GM21423 (cell line): ENCODE data around the gene EBNA1BP2.
"Not testable (repeated sequence)": the region's sequence is repeated elsewhere in the genome, so short reads cannot be mapped to it uniquely, and the experiment has no call there.

Experiments used
- ATAC-seq: cut with Tn5 transposase; IDR thresholded peaks from one replicate; pipeline ENCODE4 v1.9.1; 2021; ENCODE audit warnings: mild to moderate bottlenecking, moderate library complexity; ENCODE audit not compliant: unreplicated experiment

The EBNA1BP2 gene, protein sequence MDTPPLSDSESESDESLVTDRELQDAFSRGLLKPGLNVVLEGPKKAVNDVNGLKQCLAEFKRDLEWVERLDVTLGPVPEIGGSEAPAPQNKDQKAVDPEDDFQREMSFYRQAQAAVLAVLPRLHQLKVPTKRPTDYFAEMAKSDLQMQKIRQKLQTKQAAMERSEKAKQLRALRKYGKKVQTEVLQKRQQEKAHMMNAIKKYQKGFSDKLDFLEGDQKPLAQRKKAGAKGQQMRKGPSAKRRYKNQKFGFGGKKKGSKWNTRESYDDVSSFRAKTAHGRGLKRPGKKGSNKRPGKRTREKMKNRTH

DNA sequence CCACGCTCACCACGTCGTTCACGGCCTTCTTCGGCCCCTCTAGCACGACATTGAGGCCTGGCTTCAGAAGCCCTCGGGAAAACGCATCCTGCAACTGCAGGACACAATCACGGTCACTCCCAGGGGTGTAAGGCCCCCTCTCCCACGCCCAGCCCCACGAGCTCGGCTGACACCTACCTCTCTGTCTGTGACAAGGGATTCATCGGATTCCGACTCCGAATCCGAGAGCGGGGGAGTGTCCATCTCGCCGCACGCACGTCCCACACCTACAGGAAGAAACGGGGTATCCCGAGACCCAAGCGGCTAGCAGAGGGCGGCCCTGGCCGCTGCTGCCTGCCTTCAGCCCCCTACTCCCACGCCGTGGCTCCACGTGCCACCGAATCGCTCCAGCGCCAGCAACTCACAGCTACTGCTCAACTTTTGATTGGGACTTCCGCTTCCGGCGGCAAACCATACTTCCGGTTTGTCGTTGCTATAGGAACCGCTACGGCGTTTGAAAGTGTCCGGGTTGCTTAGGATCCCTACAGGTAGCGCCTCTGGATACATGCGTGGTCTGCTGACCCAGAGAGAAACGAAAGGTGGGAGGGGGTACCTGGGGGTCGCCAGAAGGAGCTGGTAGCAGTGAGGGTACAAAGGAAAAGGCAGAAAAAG is at the start of gene EBNA1BP2, which contains the start of gene CFAP57:
Gene EBNA1BP2 (minus strand): TSS at position 415 of the 651 bp plus-strand sequence. CDS start 172 bp downstream, at position 243.
Gene CFAP57 (plus strand): TSS at position 455 of the 651 bp plus-strand sequence. CDS start 424 bp downstream, outside the sequence.
- ATAC-seq, result peak; percentile 96

DNA sequence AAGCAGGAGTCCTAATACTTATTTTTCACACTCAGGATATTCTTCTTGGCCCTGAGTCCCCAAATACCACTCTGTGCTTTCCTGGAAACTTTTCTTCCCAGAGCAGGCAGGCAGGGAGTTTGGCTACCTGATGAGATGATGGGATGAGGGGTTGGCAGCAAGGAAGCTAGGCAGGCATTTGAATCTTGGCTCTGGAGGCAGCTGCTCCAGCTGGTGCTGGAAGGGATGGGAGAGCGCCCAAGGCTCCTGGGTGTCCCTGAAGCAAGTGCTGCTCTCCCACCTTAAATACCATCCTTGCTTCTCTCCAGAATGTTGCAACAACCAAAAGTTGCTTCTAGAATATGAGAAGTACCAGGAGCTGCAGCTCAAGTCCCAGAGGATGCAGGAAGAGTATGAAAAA is 49.7 kb upstream of the EBNA1BP2 start:
- ATAC-seq, result no peak

DNA sequence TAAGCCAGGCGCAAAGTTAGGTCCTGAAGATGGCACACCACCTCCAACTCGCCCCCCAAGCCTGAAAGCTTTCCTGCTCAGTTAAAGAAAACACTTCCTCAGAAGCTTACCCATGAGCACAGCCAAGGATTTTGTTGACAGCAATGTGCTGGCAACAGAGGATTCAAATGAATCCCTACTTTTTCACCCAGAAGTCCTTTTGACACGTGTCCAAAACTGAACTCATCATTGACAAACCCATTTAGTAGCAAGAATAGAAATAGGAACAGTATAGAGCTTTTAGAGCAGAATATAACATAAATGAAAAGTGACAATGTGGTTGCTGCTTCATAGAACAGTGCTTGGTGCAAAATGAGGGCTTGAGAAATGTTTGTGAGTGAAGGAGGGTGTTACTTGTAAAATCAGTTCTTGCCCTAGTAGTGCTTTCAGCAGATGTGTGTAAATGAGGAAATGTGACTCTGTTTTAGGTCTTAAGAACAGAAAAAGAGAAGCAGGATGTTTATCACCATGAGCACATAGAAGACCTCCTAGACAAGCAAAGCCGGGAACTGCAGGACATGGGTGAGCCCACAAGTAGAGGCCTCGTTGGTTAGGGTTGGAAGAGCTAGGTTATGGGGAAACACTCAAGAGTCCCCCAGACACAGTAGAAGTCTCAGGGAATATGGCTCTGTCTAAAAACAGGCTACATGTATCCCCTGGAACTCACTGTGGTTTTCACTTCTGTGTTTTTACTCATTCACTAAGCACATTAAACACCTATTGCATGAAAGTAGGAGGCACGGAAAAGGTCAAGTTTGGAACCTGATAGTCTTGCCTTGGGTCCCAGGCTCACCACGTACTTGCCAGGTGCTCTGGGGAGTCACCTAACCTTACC is 49.1 kb upstream of the EBNA1BP2 start:
- peak; percentile 76 for ATAC-seq

DNA sequence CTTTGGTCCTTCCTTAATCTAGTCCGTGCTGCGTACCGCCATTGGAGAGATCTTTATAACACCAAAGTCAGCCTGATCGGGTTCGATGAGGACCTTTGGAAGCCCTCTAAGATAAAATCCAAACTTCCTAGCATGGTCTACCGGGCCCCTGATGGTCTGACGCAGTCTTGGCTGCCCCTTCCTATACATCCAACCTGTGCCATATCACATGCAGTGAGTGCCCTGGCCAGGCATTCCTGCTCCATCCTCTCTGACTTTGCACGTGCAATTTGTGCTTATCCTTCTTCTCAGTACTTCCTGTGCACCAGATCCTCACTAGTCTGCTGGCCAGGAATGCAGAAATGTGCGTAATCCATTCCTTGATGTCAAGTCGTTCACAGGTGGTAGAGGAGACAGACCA is 45.7 kb upstream of the EBNA1BP2 start:
- ATAC-seq, result no peak

DNA sequence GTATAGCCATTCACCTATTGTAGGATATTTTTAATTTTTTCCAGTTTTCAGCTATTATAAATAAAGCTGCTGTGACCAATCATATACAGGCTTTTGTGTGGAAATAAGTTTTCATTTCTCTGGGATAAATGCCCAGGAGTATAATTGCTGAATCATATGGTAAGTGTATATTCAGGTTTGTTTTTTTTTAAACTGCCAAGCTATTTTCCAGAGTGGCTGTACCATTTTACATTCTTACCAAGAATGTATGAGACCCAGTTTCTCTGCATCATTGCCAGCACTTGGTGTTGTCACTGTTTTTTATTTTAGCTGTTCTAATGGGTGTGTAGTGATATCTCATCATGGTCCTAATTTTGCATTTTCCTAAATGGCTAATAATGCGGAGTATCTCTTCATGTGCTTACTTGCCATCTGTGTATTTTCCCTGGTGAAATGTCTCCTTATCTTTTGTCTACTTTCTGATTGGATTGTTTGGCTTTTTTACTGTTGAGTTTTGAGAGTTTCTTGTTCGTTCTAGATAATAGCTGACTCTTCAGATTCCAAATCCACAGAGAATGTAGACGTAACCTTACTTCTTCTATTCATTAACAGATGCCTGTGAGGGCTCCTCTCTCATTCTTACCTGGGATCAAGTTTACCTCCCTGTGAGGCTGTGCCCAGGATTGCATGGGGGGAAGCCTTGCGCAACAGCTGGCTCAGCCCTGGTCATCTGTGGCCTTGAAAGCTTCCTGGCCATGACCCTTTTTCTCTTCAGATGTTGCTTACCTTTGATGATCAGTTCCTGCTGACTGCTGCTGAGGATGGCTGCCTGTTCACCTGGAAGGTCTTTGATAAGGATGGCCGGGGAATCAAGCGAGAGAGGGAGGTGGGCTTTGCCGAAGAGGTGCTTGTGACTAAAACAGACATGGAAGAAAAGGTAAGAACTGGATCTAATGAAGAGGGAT is 42.7 kb upstream of the EBNA1BP2 start:
- no peak for ATAC-seq

DNA sequence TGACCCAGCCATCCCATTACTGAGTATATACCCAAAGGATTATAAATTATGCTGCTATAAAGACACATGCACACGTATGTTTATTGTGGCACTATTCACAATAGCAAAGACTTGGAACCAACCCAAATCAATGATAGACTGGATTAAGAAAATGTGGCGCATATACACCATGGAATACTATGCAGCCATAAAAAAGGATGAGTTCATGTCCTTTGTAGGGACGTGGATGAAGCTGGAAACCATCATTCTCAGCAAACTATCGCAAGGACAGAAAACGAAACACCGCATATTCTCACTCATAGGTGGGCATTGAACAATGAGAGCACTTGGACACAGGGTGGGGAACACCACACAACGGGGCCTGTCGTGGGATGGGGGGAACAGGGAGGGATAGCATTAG is 36.2 kb upstream of the EBNA1BP2 start:
- ATAC-seq, result not testable (repeated sequence)

DNA sequence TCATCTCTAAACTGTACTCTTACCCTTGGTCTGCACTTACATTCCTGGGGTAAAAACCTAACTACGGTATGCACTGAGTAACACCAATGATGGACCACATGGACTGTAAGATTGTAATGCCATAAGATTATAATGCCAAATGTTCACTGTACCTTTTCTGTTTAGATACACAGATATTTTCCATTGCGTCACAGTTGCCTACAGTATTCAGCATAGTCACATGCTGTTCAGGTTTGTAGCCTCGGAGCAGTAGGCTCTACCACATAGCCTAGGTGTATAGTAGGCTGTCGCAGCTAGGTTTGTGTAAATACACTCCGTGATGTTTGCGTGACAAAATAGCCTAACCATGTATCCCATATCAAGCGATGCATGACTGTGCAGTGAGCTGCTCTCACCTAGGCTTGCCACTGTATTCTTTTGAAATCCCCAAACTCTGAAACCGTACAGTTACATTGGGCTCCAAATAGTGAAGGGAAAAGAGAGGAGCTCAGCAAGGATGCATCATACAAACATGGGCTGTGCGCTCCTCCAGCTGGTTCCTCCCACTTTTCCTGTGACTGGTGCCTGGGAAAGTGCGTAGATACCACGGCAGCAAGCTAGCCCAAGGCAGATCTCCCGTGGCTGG is 35.3 kb upstream of the EBNA1BP2 start:
- no peak for ATAC-seq

DNA sequence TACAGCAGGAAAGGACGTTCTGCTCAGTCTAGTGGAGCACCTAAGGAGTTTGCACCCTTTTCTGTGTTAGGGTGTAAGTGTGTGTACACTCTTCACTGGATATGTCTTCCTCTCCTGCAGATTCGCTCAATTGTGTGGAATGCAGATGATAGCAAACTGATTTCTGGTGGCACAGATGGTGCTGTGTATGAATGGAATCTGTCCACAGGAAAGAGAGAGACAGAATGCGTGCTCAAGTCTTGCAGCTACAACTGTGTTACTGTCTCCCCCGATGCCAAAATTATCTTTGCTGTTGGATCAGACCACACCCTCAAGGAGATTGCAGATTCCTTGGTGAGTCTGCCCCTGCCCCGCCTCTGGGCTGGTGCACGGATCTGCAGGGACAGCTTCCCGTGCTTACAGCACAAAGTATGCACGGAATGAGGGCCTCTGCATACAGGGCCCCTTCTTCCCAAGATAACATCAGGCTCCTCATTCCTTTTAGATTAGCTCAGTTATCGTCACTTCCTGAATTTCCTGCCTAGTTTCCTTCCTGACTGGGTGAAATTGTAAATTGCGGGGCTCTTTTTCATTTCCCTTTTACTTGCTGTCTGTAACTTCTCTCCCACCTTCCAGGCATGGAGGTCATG is 34.6 kb upstream of the EBNA1BP2 start:
- no peak for ATAC-seq

DNA sequence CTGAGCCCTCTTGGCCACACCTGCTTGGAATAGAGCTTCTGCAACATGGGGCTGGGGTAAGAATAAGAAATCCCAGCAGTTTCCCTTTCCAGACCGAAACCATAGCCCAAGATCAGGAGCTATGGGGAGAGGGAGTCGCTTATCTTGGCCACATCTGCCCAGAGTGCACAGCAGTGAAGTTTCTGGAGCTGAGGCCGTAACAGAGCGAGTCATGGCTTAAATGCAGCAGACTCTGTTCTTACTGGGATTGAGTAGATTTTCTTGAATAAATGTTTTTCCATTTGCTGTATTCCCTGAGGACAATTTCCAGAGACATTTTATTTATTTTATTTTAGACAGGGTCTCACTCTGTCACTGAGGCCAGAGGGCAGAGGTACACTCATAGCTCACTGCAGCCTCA is 33.6 kb upstream of the EBNA1BP2 start:
- no peak for ATAC-seq

DNA sequence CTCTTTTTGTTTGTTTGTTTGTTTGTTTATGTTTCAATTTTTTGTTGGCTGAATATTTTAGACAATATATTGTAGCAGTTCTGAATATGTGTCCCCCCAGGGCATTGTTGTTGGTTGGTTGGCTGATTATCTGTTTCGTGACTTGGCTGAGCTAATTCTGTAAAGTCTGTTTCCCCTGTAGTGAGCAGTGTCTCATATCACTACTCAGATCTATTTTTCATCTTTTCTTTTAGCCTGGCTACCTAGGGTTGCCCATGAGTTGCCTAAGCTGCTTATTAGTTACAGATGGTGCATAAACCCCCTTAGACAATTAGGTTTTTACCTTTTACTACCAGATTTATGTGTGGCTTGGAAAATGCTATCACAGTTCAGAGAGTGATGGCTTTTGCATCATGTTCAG is 32.3 kb upstream of the EBNA1BP2 start:
- ATAC-seq, result no peak

DNA sequence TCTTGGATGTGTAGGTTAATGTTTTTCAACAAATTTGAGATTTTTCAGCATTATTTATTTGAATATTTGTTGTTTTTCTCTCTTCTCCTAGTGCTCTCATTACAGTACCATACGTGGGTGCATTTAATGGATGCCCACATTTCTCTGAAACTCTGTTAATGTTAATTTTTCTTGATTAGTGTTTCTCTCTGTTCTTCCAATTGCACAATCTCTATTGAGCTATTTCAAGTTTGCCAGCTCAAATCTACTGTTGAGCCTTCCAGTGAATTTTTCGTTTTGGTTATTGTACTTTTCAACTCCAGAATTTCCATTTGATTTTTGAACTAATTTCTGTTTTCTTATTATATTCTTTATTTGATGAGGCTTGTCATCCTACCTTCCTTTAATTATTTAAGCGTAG is 31.8 kb upstream of the EBNA1BP2 start:
- no peak for ATAC-seq

DNA sequence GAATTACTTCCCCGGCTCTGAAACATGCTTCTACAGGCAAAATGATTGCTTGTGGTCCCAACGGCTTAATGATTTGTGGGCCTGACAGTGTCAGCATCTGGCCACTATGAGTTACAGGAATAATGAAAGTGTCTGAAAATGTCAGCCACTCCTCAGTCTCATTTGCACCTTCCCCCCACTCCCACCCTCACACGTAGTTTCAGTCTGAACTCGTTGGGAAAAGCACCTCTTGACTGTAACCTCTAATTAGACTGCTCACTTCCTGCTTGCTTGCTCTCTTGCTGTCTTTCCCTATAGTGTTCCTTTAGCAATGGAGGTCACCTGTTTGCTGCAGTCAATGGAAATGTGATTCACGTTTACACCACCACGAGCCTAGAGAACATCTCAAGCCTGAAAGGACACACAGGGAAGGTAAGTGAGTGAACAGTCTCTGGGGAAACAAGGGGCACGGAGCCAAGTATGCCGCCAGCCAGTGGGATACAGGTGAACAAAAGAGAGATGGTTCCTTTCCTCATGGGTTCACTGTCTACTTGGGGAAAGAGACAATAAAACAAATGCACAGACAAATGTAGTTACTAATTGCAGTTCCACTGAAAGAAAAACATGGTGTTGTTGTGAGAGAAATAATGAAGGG is 27.1 kb upstream of the EBNA1BP2 start:
- peak; percentile 74 for ATAC-seq

DNA sequence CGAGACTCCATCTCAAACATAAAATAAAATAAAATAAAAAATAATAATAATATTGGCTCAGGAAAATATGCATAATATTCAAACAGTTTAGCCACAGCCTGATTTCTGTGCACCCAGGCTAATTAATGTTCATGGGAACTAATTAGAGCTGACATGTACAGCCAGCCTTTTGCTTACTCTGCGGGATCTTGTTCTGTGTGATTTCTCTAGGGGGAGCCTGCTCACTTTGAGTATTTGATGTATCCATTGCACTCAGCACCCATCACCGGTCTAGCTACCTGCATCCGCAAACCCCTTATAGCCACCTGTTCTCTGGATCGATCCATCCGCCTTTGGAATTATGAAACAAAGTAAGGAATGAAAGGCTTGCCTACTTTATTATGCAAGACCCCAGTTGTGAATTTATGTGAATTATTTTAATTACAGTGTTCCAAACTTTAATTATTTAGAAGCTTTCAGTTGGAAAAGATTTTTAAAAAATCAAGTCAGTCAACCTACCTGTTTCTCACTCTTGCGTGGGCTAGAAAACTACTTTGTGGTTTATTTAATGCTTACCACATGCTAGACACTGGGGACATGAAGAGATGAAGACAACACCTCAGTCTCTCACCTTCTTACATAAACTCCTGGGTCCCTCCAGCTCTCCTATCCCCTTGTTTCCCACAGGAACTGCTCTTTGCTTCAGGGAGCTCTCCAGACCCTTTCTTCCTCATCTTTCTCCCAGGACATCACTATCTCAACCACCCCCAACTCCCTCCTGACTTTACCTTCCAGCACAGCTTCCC is 25.4 kb upstream of the EBNA1BP2 start:
- ATAC-seq, result no peak

DNA sequence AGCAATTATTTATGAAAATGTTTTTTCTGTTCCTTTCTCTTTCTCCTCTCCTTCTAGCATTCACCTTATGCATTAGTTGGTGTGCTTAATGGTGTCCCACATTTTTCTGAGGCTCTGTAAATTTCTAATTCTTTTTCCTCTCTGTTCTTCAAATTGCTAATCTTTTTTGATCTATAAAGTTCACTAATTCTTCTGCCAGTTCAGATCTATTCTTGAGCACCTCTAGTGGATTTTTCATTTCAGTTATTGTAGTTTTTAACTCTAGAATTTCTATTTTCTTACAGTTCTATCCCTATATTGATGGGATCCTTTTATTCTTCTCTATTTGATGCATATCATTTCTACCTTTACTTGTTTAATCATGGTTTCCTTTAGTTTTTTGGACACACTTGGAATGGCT is 22.4 kb upstream of the EBNA1BP2 start:
- no peak for ATAC-seq

DNA sequence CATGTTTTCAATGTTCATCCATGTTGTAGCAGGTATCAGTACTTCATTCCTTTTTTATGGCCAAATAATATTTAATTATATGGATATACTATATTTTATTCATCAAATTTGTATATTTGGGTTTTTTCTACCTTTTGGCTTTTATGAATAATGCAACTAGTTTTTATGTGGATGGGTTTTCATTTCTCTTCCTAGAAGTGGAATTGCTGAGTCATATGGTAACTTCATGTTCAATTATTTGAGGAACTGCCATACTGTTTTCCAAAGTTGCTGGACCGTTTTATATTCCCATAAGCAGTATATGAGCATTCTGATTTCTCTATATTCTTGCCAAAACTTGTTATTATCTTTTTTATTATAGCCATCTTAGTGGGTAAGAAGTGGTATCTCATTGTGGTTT is 16.0 kb upstream of the EBNA1BP2 start:
- ATAC-seq, result no peak

DNA sequence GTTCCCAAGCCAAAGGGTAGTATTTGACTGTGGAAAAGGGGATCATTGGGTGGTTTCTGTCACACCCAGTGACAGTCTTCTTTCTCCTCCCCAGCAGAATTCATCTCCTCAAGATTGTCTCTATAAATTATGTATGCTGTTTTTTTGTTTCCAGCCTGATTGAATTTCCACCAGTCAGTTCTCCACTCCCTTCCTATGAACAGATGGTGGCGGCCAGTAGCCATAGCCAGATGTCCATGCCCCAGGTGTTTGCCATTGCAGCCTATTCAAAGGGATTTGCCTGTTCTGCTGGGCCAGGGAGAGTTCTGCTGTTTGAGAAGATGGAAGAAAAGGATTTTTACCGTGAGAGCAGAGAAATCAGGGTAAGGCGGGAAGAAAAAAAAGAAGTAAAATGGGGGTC is 12.9 kb upstream of the EBNA1BP2 start:
- ATAC-seq, result no peak

DNA sequence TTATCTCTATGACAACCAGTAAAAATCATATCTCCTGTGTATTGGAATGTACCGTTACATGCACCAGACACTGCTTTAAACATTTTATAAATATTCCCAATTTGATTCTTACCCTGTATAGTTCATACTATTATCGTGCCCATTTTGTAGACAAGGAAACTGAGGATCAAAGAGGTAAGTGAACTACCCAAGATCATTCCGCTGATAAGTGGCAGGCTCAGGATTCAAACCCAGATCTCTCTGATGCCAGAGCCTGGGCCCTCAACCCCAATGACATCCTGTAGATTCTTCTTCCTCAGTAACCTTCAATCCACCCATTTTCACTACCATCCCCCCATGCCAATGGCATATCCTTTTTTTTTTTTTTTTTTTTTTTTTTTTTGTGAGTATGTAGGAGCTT is 12.3 kb upstream of the EBNA1BP2 start:
- no peak for ATAC-seq

DNA sequence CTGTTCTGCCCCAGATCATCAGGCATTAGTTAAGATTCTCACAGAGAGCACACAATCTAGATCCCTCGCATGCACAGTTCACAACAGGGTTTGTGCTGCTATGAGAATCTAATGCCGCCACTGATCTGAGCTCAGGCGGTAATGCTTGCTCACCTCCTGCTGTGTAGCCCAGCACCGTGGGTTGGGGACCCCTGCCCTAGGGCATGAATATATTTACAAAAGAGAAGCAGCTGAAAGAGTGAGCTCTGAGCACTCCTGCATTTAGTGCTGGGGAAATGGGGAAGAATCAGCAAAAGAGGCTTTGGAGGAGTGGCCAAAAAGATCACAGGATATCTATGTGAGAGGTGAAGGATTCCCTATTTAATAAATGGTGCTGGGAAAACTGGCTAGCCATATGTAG is 5.6 kb upstream of the EBNA1BP2 start:
- ATAC-seq, result no peak
